AG04449 (cell line): ENCODE data around the gene HMX1.

Source experiments
- CTCF ChIA-PET: fragments of 350-600 bp; formaldehyde crosslinking; extraction: SDS; loops from one replicate; lab custom pipeline; 2021; ENCODE audit warnings: antibody characterized with exemption; lab: Yijun Ruan, JAX
- POLR2A ChIA-PET: fragments of 400-600, 350-600 bp; formaldehyde crosslinking; extraction: SDS; loops from one replicate; lab custom pipeline; 2020; ENCODE audit warnings: antibody characterized with exemption, inconsistent platforms; lab: Yijun Ruan, JAX
- DNase-seq: peaks from one replicate; pipeline ENCODE4 v3.0.0-alpha.2; 2010; ENCODE audit warnings: low read depth, low spot score
- H3K4me3 ChIP-seq: 2 replicates; pipeline ENCODE4 v1.5.1; 2011; ENCODE audit warnings: low read depth, mild to moderate bottlenecking, control low read depth, low read length
- TF ChIP-seq, protein P1 (sequence below): IDR thresholded peaks from one replicate; pipeline ENCODE4 v1.5.1; 2011; ENCODE audit warnings: mild to moderate bottlenecking, moderate library complexity, low read length, control low read depth, inconsistent platforms; ENCODE audit not compliant: insufficient read depth; ENCODE audit errors: missing control alignments

The HMX1 gene

DNA sequence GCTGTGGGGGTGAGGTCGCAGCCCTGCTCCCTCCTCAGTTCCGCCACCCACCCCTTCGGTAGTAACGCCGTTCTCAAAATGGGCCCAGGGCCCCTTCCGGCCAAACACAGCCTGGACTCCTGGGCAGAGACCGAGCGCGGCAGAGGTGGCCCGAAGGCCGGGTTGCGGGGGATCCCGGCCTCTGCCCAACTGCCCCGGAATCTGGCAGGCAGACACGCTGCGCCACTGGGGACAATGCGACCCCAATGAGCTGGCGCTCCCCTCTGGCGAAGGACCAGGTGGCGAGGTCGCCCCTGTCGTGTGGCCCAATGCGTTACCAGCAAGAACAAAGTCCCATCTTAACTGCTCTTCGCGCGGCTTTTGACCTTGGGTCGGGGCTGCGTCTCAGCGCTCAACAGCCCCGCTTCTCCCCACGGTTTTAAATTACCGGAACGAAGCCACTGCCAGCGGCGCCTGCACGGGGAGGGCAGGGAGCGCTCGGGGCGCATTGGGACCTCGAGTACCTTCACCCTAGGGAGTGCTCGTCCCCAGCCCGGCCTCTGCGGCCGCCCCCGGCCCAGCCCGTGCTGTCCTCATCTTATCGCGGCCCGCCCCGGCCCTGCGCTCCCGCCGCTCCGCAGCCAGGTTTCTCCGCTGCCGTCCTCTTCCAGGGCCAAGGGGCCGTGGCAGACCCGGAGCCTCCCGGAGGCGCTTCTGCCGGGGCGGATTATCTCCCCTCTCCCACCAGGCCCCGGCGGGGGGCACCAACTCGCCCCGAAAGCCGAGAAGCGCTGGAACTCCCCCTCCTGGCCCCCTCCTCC, 22.2 kb upstream of the HMX1 start:
- no peak for DNase-seq
- POLR2A ChIA-PET: no interaction called here
- no peak overlapping the region for H3K4me3 ChIP-seq
- CTCF ChIA-PET: no interaction called here
- TF ChIP-seq, protein P1, sequence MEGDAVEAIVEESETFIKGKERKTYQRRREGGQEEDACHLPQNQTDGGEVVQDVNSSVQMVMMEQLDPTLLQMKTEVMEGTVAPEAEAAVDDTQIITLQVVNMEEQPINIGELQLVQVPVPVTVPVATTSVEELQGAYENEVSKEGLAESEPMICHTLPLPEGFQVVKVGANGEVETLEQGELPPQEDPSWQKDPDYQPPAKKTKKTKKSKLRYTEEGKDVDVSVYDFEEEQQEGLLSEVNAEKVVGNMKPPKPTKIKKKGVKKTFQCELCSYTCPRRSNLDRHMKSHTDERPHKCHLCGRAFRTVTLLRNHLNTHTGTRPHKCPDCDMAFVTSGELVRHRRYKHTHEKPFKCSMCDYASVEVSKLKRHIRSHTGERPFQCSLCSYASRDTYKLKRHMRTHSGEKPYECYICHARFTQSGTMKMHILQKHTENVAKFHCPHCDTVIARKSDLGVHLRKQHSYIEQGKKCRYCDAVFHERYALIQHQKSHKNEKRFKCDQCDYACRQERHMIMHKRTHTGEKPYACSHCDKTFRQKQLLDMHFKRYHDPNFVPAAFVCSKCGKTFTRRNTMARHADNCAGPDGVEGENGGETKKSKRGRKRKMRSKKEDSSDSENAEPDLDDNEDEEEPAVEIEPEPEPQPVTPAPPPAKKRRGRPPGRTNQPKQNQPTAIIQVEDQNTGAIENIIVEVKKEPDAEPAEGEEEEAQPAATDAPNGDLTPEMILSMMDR: no peak

DNA sequence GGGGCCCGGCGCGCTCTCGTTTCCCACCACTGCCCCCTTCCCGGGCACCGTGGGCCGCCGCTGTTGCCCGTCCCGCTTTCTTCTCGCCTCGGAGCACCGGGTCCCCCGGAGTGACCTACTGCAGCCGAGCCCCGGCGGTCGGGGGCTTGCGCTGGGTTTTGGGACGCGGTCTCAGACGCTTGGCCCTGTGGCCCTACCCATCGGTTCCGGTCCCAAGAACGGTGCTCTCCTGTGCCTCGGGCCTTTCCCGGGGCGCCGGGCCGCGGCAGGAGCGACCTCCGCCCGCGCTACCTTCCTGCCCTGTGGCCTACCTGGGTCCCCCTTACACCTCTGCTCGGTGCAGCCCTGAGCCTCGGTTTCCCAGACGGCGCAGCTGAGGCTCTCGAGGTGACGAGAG, 21.6 kb upstream of the HMX1 start:
- DNase-seq: no peak
- TF ChIP-seq, protein P1: no peak
- CTCF ChIA-PET: no interaction called here
- H3K4me3 ChIP-seq: no peak overlapping the region
- POLR2A ChIA-PET: no interaction called here

DNA sequence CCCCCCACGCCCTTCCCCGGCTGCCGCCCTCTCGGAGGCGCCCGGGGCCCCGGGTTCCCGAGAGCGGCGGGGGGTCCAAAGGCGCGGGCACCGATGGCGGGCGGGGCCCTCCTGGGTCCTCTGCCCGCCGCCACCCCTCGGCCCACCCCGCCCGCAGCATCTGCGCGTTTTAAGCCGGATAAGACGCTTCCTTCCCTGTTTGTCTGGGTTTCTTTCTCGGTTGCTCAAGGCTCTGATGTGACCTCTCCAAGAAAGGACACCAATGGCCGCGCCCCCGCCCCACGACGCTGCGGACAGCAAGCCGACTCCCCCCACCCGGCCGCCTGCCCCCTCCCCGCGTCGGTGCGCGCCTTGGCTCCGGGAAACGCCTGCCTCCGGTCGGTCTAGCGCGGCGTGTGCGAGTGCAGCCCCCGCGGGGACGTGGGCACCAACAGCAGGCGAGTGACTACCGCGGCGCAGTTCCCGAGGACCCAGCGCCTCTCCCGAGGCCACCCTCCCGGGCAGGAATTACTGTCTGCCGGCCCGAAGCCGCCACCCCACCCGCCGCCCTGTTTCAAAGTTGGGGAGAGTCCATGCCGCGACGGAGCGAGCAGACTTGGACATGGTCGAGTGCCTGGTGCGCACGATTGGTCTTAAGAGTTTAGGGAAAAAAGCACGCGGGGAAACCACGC, 21.1 kb upstream of the HMX1 start:
- CTCF ChIA-PET: no interaction called here
- POLR2A ChIA-PET: no interaction called here
- TF ChIP-seq, protein P1: no peak
- DNase-seq: no peak
- no peak overlapping the region for H3K4me3 ChIP-seq

DNA sequence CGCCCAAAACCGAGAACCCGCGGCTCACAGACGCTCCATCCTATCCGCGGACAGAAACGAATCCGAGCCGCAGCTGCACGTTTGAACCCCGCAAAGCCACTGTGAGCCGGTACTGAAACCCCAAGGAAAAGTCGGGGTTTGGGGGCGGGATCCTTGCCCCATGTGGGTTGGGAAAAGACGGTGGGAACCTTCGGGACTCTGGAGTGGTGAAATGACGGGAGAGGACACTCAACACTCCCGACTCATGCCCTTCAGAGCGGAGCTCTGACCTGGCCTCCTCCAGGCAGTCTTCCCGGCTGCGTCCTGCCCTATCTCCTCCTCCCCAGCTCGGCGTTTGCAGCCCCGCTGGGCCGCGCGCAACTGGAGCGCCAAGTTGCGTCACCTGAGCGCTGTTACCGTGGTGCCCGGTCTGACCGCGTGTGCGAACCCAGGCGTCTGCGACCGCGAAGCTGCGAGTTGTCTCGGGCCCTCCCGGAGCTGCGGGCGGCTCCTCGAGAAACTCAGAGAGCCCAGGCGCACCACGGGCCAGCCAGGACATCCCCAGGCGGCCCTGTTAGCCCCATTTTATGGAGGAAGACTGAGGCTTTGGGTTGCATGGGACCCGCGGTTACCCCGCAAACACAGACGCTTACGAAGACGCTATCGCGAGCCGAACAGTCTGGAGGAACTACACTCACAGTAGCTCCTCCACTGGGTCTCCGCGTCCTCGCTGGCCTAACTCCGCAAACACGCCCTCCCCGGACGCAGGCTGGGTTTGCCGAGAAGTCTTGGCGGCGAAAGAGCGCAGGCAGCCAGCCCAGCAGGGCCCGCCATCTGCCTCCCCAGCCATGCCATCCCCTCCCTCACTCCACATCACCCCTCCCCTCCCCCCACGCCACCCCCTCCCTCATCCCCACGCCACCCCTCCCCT, 20.3 kb upstream of the HMX1 start:
- ChIA-PET CTCF (no interaction called here), POLR2A (no interaction called here)
- no peak for DNase-seq
- TF ChIP-seq, protein P1: no peak
- no peak overlapping the region for H3K4me3 ChIP-seq

DNA sequence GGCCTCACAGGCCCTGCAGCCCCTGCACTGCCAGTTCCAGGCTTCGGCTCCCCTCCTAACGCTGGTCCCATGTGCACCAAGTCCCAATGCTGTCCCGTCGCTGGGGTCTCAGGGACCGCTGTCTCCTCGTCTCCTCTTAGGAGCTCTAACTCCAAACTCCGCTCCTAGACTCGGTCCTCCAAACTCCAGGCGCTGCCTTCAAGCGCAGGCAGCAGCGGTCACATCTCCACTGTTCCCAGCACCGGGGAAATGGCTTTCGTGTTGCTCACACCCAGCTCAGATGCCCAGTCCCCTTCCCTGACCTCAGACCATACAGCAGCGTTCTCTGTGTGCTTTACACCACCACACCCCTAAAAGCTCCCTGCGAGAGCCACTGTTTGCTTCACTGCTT, 19.6 kb upstream of the HMX1 start:
- DNase-seq: no peak
- no peak overlapping the region for H3K4me3 ChIP-seq
- ChIA-PET POLR2A (no interaction called here), CTCF (no interaction called here)
- TF ChIP-seq, protein P1: no peak
